Measurements from ENCODE around the gene UHMK1.

- TF ChIP-seq CTCF (IDR thresholded peaks at IDR 0.05) (no peak), POLR2A (IDR thresholded peaks at IDR 0.05) (no peak)
These were observed 73.1 kb downstream of the UHMK1 start for GRCh38 chr1:162570718-162571117.
